Ectodermal cell (in vitro differentiated cells): ENCODE data around the gene TMEM54.

ENCODE experiments used
- H3K27ac ChIP-seq: 2 replicates; pipeline ENCODE4 v1.7.0; 2013; ENCODE audit warnings: mild to moderate bottlenecking, low read depth, low read length; ENCODE audit not compliant: insufficient read depth, poor library complexity, severe bottlenecking
- H3K27me3 ChIP-seq: 2 replicates; pipeline ENCODE4 v1.7.0; 2013; ENCODE audit warnings: mild to moderate bottlenecking, low read length; ENCODE audit not compliant: insufficient read depth, control insufficient read depth, poor library complexity, severe bottlenecking
- H3K36me3 ChIP-seq: one replicate; pipeline ENCODE4 v1.7.0; 2013; ENCODE audit warnings: low read length; ENCODE audit not compliant: control insufficient read depth, insufficient read depth
- H3K4me1 ChIP-seq: one replicate; pipeline ENCODE4 v1.7.0; 2013; ENCODE audit warnings: low read length; ENCODE audit not compliant: control insufficient read depth, insufficient read depth
- H3K4me3 ChIP-seq: 2 replicates; pipeline ENCODE4 v1.7.0; 2013; ENCODE audit warnings: low read depth, low read length, control low read depth; ENCODE audit not compliant: insufficient read depth
- H3K9me3 ChIP-seq: 2 replicates; pipeline ENCODE4 v1.7.0; 2013; ENCODE audit warnings: mild to moderate bottlenecking, low read length, moderate library complexity; ENCODE audit not compliant: control insufficient read depth
- WGBS, 2 experiments: methylation state at CpG; one replicate each; pipeline ENCODE4 v1.1.7; 2013; ENCODE audit warnings: missing lambda C conversion rate in 2 of 2; 5-methylcytosine and 5-hydroxymethylcytosine counted together

The TMEM54 gene

GRCh38 chr1:32881871-32882850 lies 19.0 kb downstream of the TMEM54 start:
- Histone ChIP-seq H3K9me3 (no peaks in the 10 kb centered on the region), H3K27me3 (peaks cover 28% of the 10 kb centered on the region), H3K4me3 (no peak overlapping the region), H3K36me3 (no peaks in the 10 kb centered on the region), H3K4me1 (peaks cover 29% of the 10 kb centered on the region), H3K27ac (no peak overlapping the region)
- WGBS, 2 experiments = 62 to 65% methylated on average over 20 to 21 of the region's 22 CpGs

GRCh38 chr1:32881291-32881690 lies 19.9 kb downstream of the TMEM54 start:
- WGBS, 2 experiments = 93% methylated on average over 5 of the region's 5 CpGs
- H3K36me3 ChIP-seq = no peaks in the 10 kb centered on the region
- no peaks in the 10 kb centered on the region for H3K9me3 ChIP-seq
- no peak overlapping the region for H3K4me3 ChIP-seq
- H3K27me3 ChIP-seq = peaks cover 19% of the 10 kb centered on the region
- no peak overlapping the region for H3K27ac ChIP-seq
- peaks cover 35% of the 10 kb centered on the region for H3K4me1 ChIP-seq

- no peak overlapping the region for H3K4me3 ChIP-seq
- 80 to 84% methylated on average over 5 of the region's 5 CpGs for WGBS, 2 experiments
- no peaks in the 10 kb centered on the region for H3K27me3 ChIP-seq
- no peak overlapping the region for H3K27ac ChIP-seq
- H3K9me3 ChIP-seq = no peaks in the 10 kb centered on the region
- H3K36me3 ChIP-seq = no peaks in the 10 kb centered on the region
- H3K4me1 ChIP-seq = peaks cover 31% of the 10 kb centered on the region
Observed at GRCh38 chr1:32878637-32879041, 22.6 kb downstream of the TMEM54 start.

GRCh38 chr1:32878183-32878582 lies 23.0 kb downstream of the TMEM54 start:
- H3K4me1 ChIP-seq = peaks cover 31% of the 10 kb centered on the region
- H3K9me3 ChIP-seq = no peaks in the 10 kb centered on the region
- no peaks in the 10 kb centered on the region for H3K27me3 ChIP-seq
- H3K4me3 ChIP-seq = no peak overlapping the region
- no peak overlapping the region for H3K27ac ChIP-seq
- WGBS, 2 experiments = 71 to 79% methylated on average over 6 of the region's 6 CpGs
- no peaks in the 10 kb centered on the region for H3K36me3 ChIP-seq

- H3K27ac ChIP-seq = no peak overlapping the region
- H3K9me3 ChIP-seq = no peaks in the 10 kb centered on the region
- no peaks in the 10 kb centered on the region for H3K36me3 ChIP-seq
- H3K27me3 ChIP-seq = no peaks in the 10 kb centered on the region
- H3K4me1 ChIP-seq = peaks cover 31% of the 10 kb centered on the region
- WGBS, 2 experiments = 90 to 91% methylated on average over 13 of the region's 13 CpGs
- no peak overlapping the region for H3K4me3 ChIP-seq
Observed at GRCh38 chr1:32877211-32878110, 23.7 kb downstream of the TMEM54 start.

GRCh38 chr1:32876341-32877210 lies 24.6 kb downstream of the TMEM54 start:
- WGBS, 2 experiments = 66 to 67% methylated on average over 16 of the region's 16 CpGs
- H3K9me3 ChIP-seq = no peaks in the 10 kb centered on the region
- no peaks in the 10 kb centered on the region for H3K27me3 ChIP-seq
- peaks cover 35% of the 10 kb centered on the region for H3K4me1 ChIP-seq
- H3K36me3 ChIP-seq = no peaks in the 10 kb centered on the region
- no peak overlapping the region for H3K27ac ChIP-seq
- no peak overlapping the region for H3K4me3 ChIP-seq

- Histone ChIP-seq H3K9me3 (no peaks in the 10 kb centered on the region), H3K4me1 (peaks cover 44% of the 10 kb centered on the region), H3K27me3 (peaks cover 8% of the 10 kb centered on the region), H3K27ac (no peak overlapping the region), H3K36me3 (no peaks in the 10 kb centered on the region), H3K4me3 (no peak overlapping the region)
- WGBS, 2 experiments = 82 to 88% methylated on average over 5 of the region's 5 CpGs
Observed at GRCh38 chr1:32874860-32875752, 26.1 kb downstream of the TMEM54 start.

- Histone ChIP-seq H3K4me1 (peaks cover 48% of the 10 kb centered on the region), H3K9me3 (no peaks in the 10 kb centered on the region), H3K27ac (no peak overlapping the region), H3K27me3 (peaks cover 16% of the 10 kb centered on the region), H3K4me3 (no peak overlapping the region), H3K36me3 (no peaks in the 10 kb centered on the region)
- 94% methylated on average over 5 of the region's 5 CpGs for WGBS, 2 experiments
Observed at GRCh38 chr1:32873484-32873883, 27.7 kb downstream of the TMEM54 start.

GRCh38 chr1:32872192-32872460 lies 29.1 kb downstream of the TMEM54 start:
- H3K36me3 ChIP-seq = no peaks in the 10 kb centered on the region
- 35 to 36% methylated on average over 7 of the region's 7 CpGs for WGBS, 2 experiments
- no peaks in the 10 kb centered on the region for H3K9me3 ChIP-seq
- H3K4me3 ChIP-seq = peak overlapping the region; percentile 45
- peak overlapping the region; percentile 63 for H3K27ac ChIP-seq
- H3K27me3 ChIP-seq = peaks cover 16% of the 10 kb centered on the region
- peaks cover 35% of the 10 kb centered on the region for H3K4me1 ChIP-seq
